ENCODE measurements around the gene LSAMP.

Gene LSAMP

DNA sequence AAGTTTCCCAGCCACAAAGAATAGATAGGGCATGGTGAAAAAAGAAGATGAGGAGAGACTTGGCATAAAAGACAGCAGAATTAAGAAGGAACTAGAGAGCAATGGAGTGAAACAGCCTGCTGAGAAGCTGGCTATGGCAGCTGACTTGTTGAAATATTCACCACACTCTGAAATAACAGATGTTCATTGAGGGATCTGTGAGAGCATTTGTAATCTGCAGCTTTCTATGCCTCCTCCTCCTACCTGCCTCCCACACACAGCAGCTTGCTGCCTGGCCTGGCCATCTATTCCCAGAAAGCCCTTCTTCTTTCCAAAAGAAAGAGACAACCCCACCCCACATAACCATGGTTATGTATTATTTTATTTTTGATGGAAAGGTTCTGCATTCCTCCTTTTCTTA is 518.1 kb downstream of the LSAMP start:
- no peak for DNase-seq

DNA sequence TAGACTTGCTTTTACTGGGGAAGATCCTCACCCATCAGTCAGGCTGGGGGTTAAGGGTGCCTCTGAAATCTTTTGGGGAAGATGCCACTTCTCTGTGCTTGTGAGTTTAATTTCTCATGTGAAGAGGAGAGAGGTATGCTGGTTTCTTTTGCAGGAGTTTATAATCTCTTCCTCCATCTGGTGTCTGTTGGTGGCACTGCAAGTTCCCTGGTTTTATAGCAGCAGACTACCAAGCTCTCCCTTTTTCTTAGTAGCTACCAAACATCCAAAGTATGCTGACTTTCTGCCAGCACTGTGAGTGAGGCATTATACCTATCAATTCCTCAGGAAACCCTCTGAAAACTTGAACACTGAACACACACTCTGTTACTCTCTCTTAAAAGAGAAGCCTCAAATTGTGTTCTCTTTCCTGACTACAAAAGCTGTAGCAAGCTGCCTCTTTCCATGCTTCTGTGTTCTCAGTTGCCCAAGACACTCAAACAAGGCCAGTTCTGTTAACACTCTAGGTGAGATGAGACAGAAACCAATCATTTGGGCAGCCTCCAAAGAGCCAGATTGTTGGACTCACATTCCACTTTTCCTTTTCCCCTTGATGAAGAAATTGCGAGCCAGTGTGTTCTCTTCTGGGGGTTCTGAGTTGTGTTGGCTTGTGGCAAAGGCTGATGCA is 522.5 kb downstream of the LSAMP start:
- no peak for DNase-seq

DNA sequence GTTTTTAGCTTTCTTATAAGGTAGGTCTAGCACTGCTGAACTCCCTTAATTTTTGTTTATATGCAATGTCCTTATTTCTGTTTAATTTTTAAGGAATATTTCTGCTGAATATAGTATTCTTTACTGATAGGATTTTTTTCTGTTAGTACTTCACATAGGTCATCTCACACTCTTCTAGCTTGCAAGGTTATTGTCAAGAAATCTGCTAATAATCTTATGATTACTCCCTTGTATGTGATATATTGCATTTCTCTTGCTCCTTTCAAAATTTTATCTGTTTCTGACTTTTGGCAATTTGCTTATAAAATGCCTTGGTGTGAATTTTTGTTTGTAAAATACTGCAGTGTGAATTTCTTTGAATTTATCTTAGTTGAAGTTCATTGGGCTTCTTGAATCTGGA is 523.6 kb downstream of the LSAMP start:
- no peak for DNase-seq

DNA sequence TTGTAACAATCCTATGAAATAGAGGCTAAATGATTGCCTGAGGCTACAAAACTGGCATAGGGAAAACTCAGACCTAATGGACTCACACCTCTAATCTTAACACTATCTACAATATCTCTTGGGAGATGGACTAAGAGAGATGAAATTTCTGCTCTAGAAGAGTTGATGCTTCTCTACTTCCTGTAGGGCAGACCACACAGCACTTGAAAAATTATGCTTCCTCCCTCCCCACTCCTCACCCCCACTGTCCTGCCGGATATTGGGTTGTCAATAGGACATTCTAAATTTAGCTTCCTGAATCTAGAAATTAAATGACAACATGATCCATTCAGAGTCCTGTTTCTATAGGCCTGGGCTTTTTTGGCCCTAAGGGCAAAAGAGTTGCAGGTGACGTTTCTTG is 526.4 kb downstream of the LSAMP start:
- DNase-seq = no peak

DNA sequence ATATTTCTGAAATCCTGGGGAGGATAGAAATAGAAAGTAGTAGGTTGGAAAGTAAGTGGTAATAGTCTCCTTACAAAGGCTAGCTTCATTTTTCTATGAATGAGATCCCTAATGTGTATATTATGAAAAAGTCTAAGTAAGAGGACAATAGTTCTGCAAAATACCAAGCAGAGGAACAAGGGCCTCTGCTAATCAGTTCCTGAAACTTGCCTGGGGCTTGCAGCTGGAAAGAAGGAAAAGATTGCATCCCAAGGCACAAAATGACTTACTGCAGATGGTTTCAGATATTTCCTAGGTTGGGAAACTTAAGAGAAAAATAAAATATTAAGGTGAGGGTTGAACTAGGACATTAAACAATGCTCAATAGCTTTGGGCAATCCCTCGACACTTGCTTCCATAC is 528.4 kb downstream of the LSAMP start:
- no peak for DNase-seq

DNA sequence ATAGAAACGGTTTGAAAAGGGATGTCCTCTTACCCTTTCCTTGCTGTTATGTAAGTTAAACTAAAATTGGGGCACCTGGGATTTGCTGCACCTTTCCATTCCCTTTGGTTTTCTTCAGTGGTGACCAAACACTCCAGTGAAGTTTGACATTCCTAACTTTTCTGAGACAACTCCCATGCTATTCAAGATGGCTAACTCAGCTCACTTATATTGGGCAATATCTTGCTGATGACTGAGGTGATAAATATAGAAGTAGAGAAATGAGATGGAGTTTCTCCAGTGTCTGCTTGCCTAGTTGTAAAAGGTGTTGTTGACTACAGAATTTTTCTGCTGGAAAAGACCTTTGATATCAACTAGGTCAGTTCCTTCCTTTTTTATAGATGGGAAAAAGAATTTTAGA is 530.2 kb downstream of the LSAMP start:
- no peak for DNase-seq

DNA sequence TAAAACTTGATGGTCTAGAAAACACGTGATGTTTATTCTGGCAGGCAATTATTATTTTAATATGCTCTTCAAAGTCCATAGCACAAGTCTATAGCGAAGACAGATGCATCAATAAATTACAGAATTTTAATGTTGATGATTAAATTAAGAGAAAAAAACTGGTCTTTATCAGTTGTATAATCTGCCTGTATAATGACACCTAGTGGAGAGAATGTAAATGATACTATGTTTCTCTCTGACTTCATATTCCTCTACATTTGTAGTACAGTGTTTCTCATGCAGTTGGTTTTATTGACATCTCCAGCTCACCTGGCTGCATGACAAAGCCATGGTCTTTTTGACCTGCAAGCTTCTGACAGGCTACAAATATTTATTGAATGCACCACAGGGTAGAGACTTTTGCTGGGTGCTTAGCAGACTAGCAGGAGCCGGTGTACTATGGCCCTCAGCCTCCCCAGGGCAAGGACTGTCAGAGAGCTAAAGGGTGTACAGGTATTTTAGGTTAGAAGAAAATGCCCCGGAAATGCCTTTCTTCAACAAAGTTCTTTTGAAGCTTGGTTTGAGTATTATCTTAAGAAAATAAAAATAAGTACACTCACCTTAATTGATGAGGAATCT is 532.1 kb downstream of the LSAMP start:
- DNase-seq = no peak

DNA sequence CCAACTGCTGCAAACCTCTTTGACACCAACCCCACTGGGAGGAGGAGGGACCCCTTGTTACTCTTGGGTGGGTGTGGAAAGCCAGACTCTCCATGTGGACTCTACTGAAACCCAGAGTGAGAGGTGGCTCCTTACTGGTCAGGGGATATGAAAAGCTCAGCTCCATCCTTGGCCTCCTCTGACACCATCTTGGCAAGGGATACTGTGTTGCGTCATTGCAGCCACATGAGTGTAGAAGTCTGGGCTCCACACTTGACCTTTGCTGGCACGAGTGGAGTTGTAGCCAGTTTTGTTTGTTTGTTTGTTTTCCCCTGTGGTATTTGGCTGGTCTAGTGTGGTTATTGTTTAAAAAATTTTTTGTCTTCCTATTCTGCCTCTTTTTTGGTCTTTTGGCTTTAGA is 532.9 kb downstream of the LSAMP start:
- no peak for DNase-seq

DNA sequence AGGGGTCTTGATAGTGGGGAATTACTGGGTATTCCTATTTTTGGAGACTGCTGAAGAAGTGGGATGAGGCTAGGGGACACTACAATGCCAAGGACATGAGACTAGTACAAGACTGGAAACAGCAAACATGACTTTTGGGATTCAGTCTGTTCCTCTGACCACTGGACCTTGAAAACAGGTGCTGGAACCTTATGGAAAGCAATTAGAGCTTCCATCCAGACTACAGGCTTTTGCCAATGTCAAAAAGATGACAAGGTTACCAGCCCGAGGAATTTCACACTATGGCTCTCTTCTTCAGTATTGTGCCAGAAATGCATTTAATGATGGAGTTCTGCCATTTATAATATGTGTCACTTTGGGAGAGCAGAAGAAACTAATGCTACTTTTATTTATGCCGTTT is 539.4 kb downstream of the LSAMP start:
- no peak for DNase-seq

DNA sequence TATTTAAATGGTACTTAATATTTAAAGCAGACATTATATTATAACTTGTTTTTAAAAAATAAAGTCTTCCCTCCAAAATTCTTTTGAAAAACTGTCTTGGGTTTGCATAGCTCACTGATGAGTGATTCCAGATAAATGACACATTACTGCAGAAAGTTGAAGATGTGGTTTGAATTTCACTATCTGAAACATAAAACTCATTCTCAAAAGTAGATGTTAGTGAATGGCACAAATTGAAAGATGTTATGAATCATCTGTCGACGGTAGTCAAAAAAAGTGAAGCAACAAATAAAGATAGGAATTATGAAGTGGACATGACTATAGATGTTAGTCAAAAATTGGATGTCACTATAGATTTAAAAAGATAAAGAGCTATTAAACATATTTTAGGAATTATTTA is 541.4 kb downstream of the LSAMP start:
- no peak for DNase-seq

DNA sequence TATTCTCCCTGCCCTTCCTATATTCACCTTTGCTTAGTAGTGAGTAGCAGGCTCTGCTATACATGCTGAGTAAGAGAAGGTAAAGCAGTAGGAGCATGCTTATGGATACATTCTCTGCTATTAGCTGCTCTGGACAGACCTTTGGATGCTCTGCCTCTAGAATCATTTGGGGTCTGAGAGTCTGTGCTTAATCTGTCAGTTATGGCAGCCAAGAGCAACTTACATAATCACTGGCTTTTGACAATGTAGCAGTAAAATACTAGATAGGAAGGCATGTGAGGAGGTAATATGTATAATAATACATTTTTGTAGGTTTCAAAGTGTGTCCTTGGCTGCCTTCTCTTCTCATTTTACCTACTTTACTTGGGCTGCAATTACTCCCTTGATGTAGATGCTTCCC is 544.3 kb downstream of the LSAMP start:
- no peak for DNase-seq

DNA sequence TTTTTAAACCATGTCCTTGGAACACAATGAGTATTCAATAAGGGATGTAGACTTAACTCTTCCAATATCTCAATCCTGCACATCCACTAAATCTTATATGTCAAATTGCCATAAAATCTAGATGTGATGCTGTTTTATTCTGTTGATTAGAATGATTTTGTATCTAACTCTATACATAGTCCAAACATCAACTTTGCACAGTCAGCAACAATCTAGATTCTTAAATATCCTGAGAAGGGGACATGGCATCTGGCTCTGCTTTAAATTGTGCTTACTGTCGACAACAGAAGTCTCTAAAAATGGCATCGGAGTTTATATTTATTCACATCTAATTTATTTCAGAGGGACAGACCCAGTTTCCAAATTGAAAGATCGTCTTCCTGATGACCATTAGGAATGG is 545.8 kb downstream of the LSAMP start:
- DNase-seq = no peak

DNA sequence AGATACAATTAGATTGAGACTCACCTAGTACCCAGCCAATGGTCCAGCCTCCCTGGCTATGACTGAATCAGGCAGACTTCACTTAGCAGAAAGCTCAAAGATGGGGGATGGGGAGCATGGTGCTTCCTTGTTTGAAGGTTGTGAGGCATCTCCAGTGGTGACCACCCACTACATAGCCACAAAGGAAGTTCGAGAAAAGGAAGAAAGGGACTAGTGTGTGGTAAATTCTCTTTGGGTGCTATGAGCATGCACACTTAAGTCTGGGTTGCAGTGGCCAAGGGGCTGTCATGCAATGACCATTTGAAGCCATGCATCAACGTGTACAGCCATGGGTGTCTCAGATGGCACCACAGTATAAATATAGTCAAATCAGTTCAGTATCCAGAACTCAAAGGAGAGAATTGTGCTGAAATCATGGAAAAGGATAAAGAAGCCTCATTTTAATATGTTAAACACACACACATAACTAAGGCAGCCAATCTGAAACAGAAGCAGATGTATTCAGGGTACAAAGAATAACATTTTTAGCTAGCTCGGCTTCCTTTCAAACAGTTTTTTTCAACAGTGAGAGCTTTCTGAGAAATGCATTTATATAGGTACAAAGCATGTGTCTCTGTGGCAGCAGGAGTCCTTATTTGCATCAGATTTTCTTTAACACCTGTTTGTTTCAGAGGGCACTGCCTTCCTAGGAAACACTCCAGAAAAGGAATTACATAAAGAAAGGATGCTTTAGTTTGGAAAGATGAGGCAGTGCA is 546.5 kb downstream of the LSAMP start:
- no peak for DNase-seq

DNA sequence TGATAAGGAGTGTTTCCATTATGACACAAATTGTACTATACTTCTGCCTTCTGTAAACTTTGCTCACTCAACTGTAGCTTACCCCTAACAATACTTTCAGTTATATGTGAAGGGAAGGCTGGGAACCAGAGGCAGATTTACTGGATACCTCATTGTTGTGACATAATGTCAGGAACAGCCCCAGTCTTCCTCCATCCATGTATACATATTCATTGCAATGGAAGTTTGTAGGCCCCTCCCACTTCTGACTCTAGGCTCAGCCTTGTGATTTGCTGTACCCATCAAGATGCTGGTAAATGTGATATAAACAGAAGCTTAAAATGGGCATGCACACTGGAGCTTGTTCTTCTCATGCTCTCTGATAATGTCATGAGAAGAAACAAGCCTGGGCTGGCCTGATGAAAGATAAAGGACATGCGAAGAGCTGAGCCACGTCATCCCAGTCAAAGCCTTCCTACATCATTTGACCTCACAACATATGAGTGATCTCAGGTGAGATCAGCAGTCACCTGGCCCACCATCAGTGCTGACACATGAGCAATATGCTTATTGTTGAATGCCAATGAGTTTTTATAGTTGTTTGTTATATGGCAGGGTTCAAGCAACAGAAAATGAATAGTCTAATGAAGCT is 554.2 kb downstream of the LSAMP start:
- no peak for DNase-seq

DNA sequence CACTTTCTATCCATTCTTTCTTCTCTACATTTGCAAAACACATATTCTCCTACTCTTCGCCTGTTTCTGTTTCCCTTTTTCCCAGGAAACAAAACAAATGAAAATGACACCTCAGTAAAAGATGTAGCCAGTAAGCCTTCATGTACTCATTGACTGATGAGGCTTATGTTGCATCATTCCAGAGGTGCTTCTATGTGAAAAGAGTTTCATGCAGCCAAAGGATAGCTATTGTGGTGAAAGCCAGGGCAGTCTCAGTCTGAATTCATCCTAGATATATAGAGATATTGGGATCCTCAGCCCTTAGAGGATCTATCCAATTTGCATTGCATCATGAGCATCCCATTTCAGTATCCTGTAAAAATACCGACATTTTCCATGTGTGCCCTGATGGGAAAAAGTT is 554.7 kb downstream of the LSAMP start:
- DNase-seq = no peak

DNA sequence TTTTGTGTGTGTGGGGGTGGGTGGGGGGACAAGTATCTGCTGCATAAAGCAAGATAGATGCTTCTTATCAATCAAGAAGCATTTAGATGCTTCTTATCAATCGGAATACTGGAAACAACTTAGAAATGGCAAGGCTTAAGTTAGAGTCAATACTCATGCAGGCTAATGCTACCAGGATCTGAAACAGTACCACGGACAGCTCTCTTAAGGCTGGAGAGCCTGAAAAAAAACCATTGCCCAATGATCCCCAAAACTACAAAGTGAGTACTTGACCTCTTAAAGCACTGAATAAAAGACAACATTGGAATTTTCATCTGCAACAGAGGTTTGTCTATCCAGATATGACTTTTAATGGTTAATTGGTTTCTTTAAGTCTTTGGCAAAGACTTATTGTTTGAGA is 559.7 kb downstream of the LSAMP start:
- DNase-seq = no peak

DNA sequence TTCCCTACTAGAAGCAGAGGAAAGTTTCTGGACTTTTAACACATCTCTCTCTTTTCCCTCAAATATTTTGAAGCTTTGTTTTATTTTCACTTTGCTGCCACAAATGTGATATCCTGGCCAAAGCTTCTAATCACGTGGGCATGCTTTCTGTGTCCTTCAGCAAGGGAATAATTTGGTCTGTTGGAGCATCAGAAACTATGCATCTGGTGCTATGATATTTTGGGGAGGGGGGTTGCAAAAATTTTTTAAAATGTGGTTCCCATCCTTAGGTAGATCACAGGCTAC is 567.7 kb downstream of the LSAMP start:
- no peak for DNase-seq

DNA sequence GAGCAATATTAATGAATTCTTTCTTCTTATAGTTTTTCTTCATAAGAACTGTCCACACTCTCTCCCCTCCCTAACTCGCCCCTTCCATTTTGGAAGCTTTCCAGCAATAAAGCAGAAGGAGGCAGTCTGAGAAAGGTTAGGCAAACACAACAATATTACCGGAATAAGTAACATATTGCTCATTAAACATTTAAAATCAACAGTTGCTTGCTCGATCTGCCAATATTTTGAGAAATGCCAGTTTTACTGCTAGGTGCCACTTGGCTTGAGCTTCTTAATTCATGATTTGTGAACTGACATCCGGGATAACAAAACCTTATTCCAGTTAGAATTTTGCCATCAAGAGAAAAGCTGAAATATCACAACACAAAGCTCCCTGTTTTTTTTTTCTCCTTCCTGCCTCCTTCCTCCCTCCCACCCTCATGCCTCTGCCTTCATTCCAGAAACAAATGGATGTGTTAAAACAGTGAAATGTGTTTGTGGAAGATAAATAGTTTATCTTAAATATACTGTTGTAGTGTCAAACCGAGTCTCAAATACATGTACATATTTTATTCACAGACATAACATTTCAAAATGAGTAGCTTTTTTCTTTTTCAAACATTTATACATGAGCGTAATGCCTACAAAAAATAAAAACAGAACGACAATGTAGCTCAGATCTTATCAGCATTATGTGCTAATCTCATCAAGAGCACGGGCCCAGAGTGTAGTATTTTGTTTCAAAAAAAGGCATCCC is 568.2 kb downstream of the LSAMP start:
- no peak for DNase-seq

DNA sequence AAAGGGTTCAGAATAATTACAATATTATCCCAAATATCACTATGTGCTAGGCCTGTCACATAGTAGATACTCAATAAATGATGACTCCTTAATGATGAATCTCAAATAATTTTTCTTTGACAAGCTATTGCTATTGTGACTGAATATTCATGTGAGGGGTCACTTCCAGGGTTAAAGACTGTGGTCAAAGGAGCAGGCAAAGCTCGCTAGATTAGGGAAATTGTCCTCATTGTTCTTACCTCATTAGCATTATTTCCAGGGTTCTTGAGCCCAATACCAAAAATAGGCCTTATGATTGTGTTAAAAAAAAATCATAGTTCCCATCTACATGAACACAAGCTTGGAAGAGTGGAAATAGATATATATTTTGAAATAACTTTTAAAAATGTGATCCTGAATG is 569.8 kb downstream of the LSAMP start:
- no peak for DNase-seq

DNA sequence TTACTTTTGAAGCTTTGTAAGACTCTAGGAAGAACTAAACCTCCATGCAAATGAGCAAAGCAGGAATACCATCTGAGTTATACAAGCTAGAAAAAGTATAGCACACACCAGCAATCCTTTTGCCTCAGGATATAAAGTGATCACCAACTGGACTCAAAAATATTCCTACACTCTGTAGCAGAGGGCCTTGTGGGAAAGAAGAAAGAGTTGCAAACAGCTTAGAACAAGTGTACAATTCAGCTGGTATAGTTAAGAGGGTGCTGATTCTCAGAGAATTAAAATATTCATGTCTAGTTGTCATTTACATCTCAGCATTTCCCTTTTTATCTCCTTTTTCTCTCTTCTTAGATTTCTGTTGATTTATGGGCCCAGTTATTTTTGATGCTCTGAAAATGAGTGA is 573.6 kb downstream of the LSAMP start:
- DNase-seq = no peak

DNA sequence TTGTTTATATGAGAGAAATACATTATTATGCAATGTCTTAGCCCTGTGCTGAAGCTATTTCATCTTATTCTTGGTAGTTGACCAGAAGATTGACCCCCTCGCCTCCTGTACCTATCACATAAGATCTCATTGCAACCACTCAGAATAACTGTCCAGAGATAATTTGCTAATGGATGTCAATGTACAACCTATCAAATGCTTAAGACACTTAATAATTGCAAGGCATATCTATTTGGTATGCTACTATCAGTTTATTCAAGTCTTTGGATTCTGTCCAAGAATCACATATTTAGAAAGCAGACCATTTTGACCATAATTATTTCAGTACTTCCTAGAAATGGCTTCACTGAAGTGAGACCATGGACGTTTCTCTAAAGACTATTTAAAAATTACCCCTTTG is 580.4 kb downstream of the LSAMP start:
- DNase-seq = no peak

DNA sequence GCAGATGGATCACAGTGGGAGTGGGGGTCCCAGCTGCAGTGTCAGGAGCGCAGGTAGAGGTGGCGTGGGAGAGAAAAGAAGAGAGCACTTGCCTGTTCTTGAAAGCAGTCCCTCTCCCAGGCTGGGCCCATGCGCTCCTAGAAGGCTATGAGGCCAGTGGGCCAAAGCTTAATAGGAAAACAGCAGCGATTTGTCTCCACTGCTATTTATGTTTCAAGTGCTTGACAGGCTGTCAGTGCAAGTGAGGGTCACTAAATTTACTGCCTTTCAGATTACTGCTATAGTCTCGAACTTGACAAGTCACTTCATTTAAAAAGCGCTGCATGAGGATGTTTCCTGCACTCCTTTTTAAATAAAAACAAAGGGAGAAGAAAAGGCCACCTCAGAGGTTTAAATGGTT is 582.4 kb downstream of the LSAMP start:
- no peak for DNase-seq

DNA sequence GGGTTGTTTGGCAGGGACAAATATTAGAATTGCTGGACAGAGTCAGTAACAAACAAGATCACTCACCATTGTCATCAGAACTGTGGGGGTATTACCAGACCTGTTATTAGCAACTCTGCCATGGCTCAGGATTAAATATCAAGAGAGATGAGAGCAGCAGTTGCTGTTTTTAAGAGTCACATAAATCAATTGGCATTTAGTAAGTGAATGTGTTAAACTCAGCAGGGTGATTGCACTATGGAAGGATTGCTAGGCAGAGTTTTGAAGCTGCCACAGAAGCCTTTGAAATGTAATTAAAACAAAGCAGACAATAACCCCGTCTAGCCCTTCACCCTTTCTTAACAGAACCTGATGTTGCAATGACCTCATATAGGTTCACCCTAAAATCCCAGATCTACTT is 583.2 kb downstream of the LSAMP start:
- no peak for DNase-seq

Data from activated T-cell treated with anti-CD3 and anti-CD28 coated beads, Interleukin-2, amount 50 U/mL, for 48 hours (primary cell).